ENCODE measurements around the gene PTCD1. TPM values are rescaled to one million over a fixed set of nuclear protein-coding genes. Genes with fewer than 3 reads are reported as not detected.
A peak's percentile ranks its signal among the peaks of the same experiment; 100 is the strongest.

PTCD1 gene
- 6.1 TPM for total RNA-seq

GRCh38 chr7:99438573-99439480 is at the start of gene PTCD1, which contains the start of gene CPSF4:
TSS of gene PTCD1 (minus strand) at chr7:99438798. CDS start at chr7:99435242, 3,556 bp downstream.
TSS of gene CPSF4 (plus strand) at chr7:99438943. CDS start at chr7:99439083, 140 bp downstream.
- TF ChIP-seq CTCF (IDR thresholded peaks at IDR 0.05): no peak
- peak; percentile 73 to 77 for TF ChIP-seq POLR2AphosphoS5 (IDR thresholded peaks at IDR 0.05; ENCODE audit: insufficient read depth in 1 of 2, low read depth in 1 of 2)
- peak in 1 of 2 donors; percentile 64 for TF ChIP-seq POLR2A (IDR thresholded peaks at IDR 0.05)
- H3K4me1 ChIP-seq: peaks cover 50% of the 10 kb centered on the region
- no peaks in the 10 kb centered on the region for H3K27me3 ChIP-seq
- H3K4me3 ChIP-seq: peak within 1 kb of the TSS; percentile 91 to 99
- peak; percentile 93 to 97 for DNase-seq (ENCODE audit: extremely low spot score in 2 of 2)
- no peaks in the 10 kb centered on the region for H3K9me3 ChIP-seq
- intact Hi-C loops (cut with DNase I): no loop called here
- peak within 1 kb of the TSS; percentile 90 for H3K27ac ChIP-seq
- H3K36me3 ChIP-seq: peaks cover 0 to 16% of the 10 kb centered on the region in 2 donors

- no peaks in the 10 kb centered on the region for H3K27me3 ChIP-seq
- TF ChIP-seq POLR2A (IDR thresholded peaks at IDR 0.05): no peak
- no peak for TF ChIP-seq POLR2AphosphoS5 (IDR thresholded peaks at IDR 0.05; ENCODE audit: insufficient read depth in 1 of 2, low read depth in 1 of 2)
- TF ChIP-seq CTCF (IDR thresholded peaks at IDR 0.05): no peak
- peaks cover 0 to 13% of the 10 kb centered on the region in 2 donors for H3K36me3 ChIP-seq
- no peak overlapping the region for H3K4me3 ChIP-seq
- no peak overlapping the region for H3K27ac ChIP-seq
- DNase-seq (ENCODE audit: extremely low spot score in 2 of 2): no peak
- intact Hi-C loops (cut with DNase I): no loop called here
- H3K9me3 ChIP-seq: no peaks in the 10 kb centered on the region
- no peaks in the 10 kb centered on the region for H3K4me1 ChIP-seq
Observed at GRCh38 chr7:99485094-99485493, 46.5 kb upstream of the PTCD1 start.

GRCh38 chr7:99478464-99479440 is 40.2 kb upstream of the PTCD1 start:
- Histone ChIP-seq H3K36me3 (peaks cover 0 to 12% of the 10 kb centered on the region in 2 donors), H3K27me3 (no peaks in the 10 kb centered on the region), H3K4me1 (peaks cover 3% of the 10 kb centered on the region), H3K4me3 (no peak overlapping the region), H3K27ac (peak overlapping the region; percentile 7), H3K9me3 (no peaks in the 10 kb centered on the region)
- TF ChIP-seq CTCF (IDR thresholded peaks at IDR 0.05) (no peak), POLR2A (IDR thresholded peaks at IDR 0.05) (no peak), POLR2AphosphoS5 (IDR thresholded peaks at IDR 0.05; ENCODE audit: insufficient read depth in 1 of 2, low read depth in 1 of 2) (no peak)
- intact Hi-C loops (cut with DNase I): no loop called here
- DNase-seq (ENCODE audit: extremely low spot score in 2 of 2): no peak

- no peaks in the 10 kb centered on the region for H3K9me3 ChIP-seq
- intact Hi-C loops (cut with DNase I): no loop called here
- no peak overlapping the region for H3K4me3 ChIP-seq
- H3K27ac ChIP-seq: no peak overlapping the region
- peaks cover 0 to 12% of the 10 kb centered on the region in 2 donors for H3K36me3 ChIP-seq
- TF ChIP-seq POLR2A (IDR thresholded peaks at IDR 0.05): no peak
- TF ChIP-seq POLR2AphosphoS5 (IDR thresholded peaks at IDR 0.05; ENCODE audit: insufficient read depth in 1 of 2, low read depth in 1 of 2): no peak
- TF ChIP-seq CTCF (IDR thresholded peaks at IDR 0.05): no peak
- H3K4me1 ChIP-seq: peaks cover 9% of the 10 kb centered on the region
- DNase-seq (ENCODE audit: extremely low spot score in 2 of 2): no peak
- no peaks in the 10 kb centered on the region for H3K27me3 ChIP-seq
Observed at GRCh38 chr7:99476107-99476506, 37.5 kb upstream of the PTCD1 start.

Measured in vagina (tissue), 2 donors.